ENCODE results near the gene GPR39.

The GPR39 gene

GRCh38 chr2:132468821-132469675 is 52.4 kb downstream of the GPR39 start:
- no peak overlapping the region for H2AFZ ChIP-seq (ENCODE audit: low read length, unreplicated experiment)
- no peaks in the 10 kb centered on the region for H3K36me3 ChIP-seq (ENCODE audit: insufficient read depth, low read length)
- no peaks in the 10 kb centered on the region for H3K4me1 ChIP-seq (ENCODE audit: control insufficient read depth, insufficient read depth, low read length, unreplicated experiment)
- H3K79me2 ChIP-seq (ENCODE audit: control insufficient read depth, insufficient read depth, low read length, unreplicated experiment) = no peaks in the 10 kb centered on the region
- H3K27ac ChIP-seq (ENCODE audit: low read depth, low read length) = no peak overlapping the region
- no peak overlapping the region for H3K4me3 ChIP-seq (ENCODE audit: low read depth, low read length)
- H3K27me3 ChIP-seq (ENCODE audit: insufficient read depth, low read length) = no peaks in the 10 kb centered on the region

DNA sequence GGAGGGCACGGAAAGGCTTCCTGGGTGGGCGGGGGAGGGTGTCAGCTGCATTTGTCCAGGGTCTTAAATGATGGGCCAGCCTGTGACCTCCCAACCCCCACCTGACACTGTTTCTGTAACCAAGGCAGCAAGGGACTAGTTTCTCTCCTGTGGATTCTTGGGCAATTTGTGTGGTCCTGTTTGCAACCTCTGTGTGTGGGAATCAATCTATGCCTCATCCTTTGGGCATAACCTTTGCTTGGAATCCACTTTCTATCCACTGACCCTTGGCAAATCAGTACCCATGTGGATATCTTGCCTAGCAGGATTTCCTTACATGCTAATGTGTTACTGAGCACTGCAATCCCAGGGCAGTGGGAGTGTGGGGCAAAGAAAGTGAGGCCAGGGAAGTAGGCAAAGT is 54.1 kb downstream of the GPR39 start:
- Histone ChIP-seq H2AFZ (ENCODE audit: low read length, unreplicated experiment) (no peak overlapping the region), H3K4me1 (ENCODE audit: control insufficient read depth, insufficient read depth, low read length, unreplicated experiment) (no peaks in the 10 kb centered on the region), H3K36me3 (ENCODE audit: insufficient read depth, low read length) (no peaks in the 10 kb centered on the region), H3K79me2 (ENCODE audit: control insufficient read depth, insufficient read depth, low read length, unreplicated experiment) (no peaks in the 10 kb centered on the region), H3K27ac (ENCODE audit: low read depth, low read length) (no peak overlapping the region), H3K4me3 (ENCODE audit: low read depth, low read length) (no peak overlapping the region), H3K27me3 (ENCODE audit: insufficient read depth, low read length) (no peaks in the 10 kb centered on the region)

GRCh38 chr2:132473174-132473883 is 56.7 kb downstream of the GPR39 start:
- Histone ChIP-seq H3K4me3 (ENCODE audit: low read depth, low read length) (no peak overlapping the region), H2AFZ (ENCODE audit: low read length, unreplicated experiment) (no peak overlapping the region), H3K4me1 (ENCODE audit: control insufficient read depth, insufficient read depth, low read length, unreplicated experiment) (no peaks in the 10 kb centered on the region), H3K36me3 (ENCODE audit: insufficient read depth, low read length) (no peaks in the 10 kb centered on the region), H3K79me2 (ENCODE audit: control insufficient read depth, insufficient read depth, low read length, unreplicated experiment) (no peaks in the 10 kb centered on the region), H3K27me3 (ENCODE audit: insufficient read depth, low read length) (no peaks in the 10 kb centered on the region), H3K27ac (ENCODE audit: low read depth, low read length) (no peak overlapping the region)

DNA sequence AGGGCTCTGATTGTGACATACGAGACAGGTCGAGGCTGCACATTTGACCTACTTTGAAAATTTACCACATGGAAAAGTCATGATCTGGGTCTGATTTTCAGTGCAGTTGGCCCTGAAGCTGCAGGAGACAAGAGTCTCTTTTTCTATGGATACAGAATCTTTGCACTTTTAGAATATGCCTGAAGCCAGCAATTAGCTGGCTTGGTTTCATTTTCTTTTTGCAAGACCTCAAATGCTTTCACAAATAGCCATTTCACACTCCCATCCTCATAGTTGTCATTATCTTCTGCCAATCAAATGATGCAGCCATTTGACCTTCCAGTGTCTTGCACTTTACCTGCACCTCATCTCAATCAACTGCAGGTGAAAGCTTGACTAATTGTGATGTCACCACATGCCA is 59.0 kb downstream of the GPR39 start:
- Histone ChIP-seq H3K36me3 (ENCODE audit: insufficient read depth, low read length) (no peaks in the 10 kb centered on the region), H3K27ac (ENCODE audit: low read depth, low read length) (no peak overlapping the region), H3K4me3 (ENCODE audit: low read depth, low read length) (no peak overlapping the region)

GRCh38 chr2:132477436-132477835 is 60.8 kb downstream of the GPR39 start:
- Histone ChIP-seq H3K4me3 (ENCODE audit: low read depth, low read length) (no peak overlapping the region), H3K4me1 (ENCODE audit: control insufficient read depth, insufficient read depth, low read length, unreplicated experiment) (no peaks in the 10 kb centered on the region), H3K36me3 (ENCODE audit: insufficient read depth, low read length) (no peaks in the 10 kb centered on the region), H3K27ac (ENCODE audit: low read depth, low read length) (no peak overlapping the region), H2AFZ (ENCODE audit: low read length, unreplicated experiment) (no peak overlapping the region), H3K27me3 (ENCODE audit: insufficient read depth, low read length) (no peaks in the 10 kb centered on the region), H3K79me2 (ENCODE audit: control insufficient read depth, insufficient read depth, low read length, unreplicated experiment) (no peaks in the 10 kb centered on the region)

More for the DNA sequence above, 59.0 kb downstream of the GPR39 start:
- no peaks in the 10 kb centered on the region for H3K27me3 ChIP-seq (ENCODE audit: insufficient read depth, low read length)
- H2AFZ ChIP-seq (ENCODE audit: low read length, unreplicated experiment) = no peak overlapping the region
- no peaks in the 10 kb centered on the region for H3K4me1 ChIP-seq (ENCODE audit: control insufficient read depth, insufficient read depth, low read length, unreplicated experiment)
- H3K79me2 ChIP-seq (ENCODE audit: control insufficient read depth, insufficient read depth, low read length, unreplicated experiment) = no peaks in the 10 kb centered on the region

GRCh38 chr2:132477962-132478361 is 61.4 kb downstream of the GPR39 start:
- Histone ChIP-seq H3K4me1 (ENCODE audit: control insufficient read depth, insufficient read depth, low read length, unreplicated experiment) (no peaks in the 10 kb centered on the region), H3K27ac (ENCODE audit: low read depth, low read length) (no peak overlapping the region), H3K27me3 (ENCODE audit: insufficient read depth, low read length) (no peaks in the 10 kb centered on the region), H3K79me2 (ENCODE audit: control insufficient read depth, insufficient read depth, low read length, unreplicated experiment) (no peaks in the 10 kb centered on the region), H3K4me3 (ENCODE audit: low read depth, low read length) (no peak overlapping the region), H3K36me3 (ENCODE audit: insufficient read depth, low read length) (no peaks in the 10 kb centered on the region), H2AFZ (ENCODE audit: low read length, unreplicated experiment) (no peak overlapping the region)

- H3K4me1 ChIP-seq (ENCODE audit: control insufficient read depth, insufficient read depth, low read length, unreplicated experiment) = no peaks in the 10 kb centered on the region
- no peaks in the 10 kb centered on the region for H3K27me3 ChIP-seq (ENCODE audit: insufficient read depth, low read length)
- no peak overlapping the region for H2AFZ ChIP-seq (ENCODE audit: low read length, unreplicated experiment)
- H3K4me3 ChIP-seq (ENCODE audit: low read depth, low read length) = no peak overlapping the region
- no peaks in the 10 kb centered on the region for H3K36me3 ChIP-seq (ENCODE audit: insufficient read depth, low read length)
- no peak overlapping the region for H3K27ac ChIP-seq (ENCODE audit: low read depth, low read length)
- no peaks in the 10 kb centered on the region for H3K79me2 ChIP-seq (ENCODE audit: control insufficient read depth, insufficient read depth, low read length, unreplicated experiment)
These were observed 62.0 kb downstream of the GPR39 start for GRCh38 chr2:132478461-132479105.

DNA sequence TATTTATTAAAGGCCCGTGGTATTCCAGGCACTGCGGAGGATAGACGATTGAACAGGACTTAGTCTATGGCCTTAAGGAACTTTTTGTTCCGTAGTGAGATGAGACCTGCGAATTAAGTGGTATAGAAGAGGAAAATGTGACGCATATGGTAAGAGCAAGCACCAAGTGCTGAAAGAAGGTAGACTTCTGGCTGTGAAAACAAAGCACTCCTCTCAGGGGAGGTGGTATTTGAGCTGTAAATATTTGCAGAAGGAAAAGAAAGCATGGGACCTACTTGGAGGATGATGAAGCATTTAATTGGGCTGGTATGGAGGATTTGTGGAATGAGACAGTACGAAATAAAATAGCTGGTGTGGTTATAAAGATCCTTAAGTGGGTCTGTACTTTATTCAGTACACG is 62.5 kb downstream of the GPR39 start:
- Histone ChIP-seq H3K27ac (ENCODE audit: low read depth, low read length) (no peak overlapping the region), H3K27me3 (ENCODE audit: insufficient read depth, low read length) (no peaks in the 10 kb centered on the region), H3K4me3 (ENCODE audit: low read depth, low read length) (no peak overlapping the region), H3K79me2 (ENCODE audit: control insufficient read depth, insufficient read depth, low read length, unreplicated experiment) (no peaks in the 10 kb centered on the region), H3K36me3 (ENCODE audit: insufficient read depth, low read length) (no peaks in the 10 kb centered on the region), H2AFZ (ENCODE audit: low read length, unreplicated experiment) (no peak overlapping the region), H3K4me1 (ENCODE audit: control insufficient read depth, insufficient read depth, low read length, unreplicated experiment) (no peaks in the 10 kb centered on the region)

- no peaks in the 10 kb centered on the region for H3K4me1 ChIP-seq (ENCODE audit: control insufficient read depth, insufficient read depth, low read length, unreplicated experiment)
- no peaks in the 10 kb centered on the region for H3K36me3 ChIP-seq (ENCODE audit: insufficient read depth, low read length)
- no peaks in the 10 kb centered on the region for H3K79me2 ChIP-seq (ENCODE audit: control insufficient read depth, insufficient read depth, low read length, unreplicated experiment)
- H3K27me3 ChIP-seq (ENCODE audit: insufficient read depth, low read length) = no peaks in the 10 kb centered on the region
- no peak overlapping the region for H3K4me3 ChIP-seq (ENCODE audit: low read depth, low read length)
- H2AFZ ChIP-seq (ENCODE audit: low read length, unreplicated experiment) = no peak overlapping the region
- H3K27ac ChIP-seq (ENCODE audit: low read depth, low read length) = no peak overlapping the region
These were observed 66.2 kb downstream of the GPR39 start for GRCh38 chr2:132482821-132483220.

- no peaks in the 10 kb centered on the region for H3K4me1 ChIP-seq (ENCODE audit: control insufficient read depth, insufficient read depth, low read length, unreplicated experiment)
- H3K27me3 ChIP-seq (ENCODE audit: insufficient read depth, low read length) = no peaks in the 10 kb centered on the region
- H3K36me3 ChIP-seq (ENCODE audit: insufficient read depth, low read length) = no peaks in the 10 kb centered on the region
- no peaks in the 10 kb centered on the region for H3K79me2 ChIP-seq (ENCODE audit: control insufficient read depth, insufficient read depth, low read length, unreplicated experiment)
- H3K27ac ChIP-seq (ENCODE audit: low read depth, low read length) = no peak overlapping the region
- no peak overlapping the region for H2AFZ ChIP-seq (ENCODE audit: low read length, unreplicated experiment)
- H3K4me3 ChIP-seq (ENCODE audit: low read depth, low read length) = no peak overlapping the region
These were observed 67.5 kb downstream of the GPR39 start for GRCh38 chr2:132484144-132484543.

Data from ACC112 (cell line).